Effector memory CD8-positive, alpha-beta T cell (primary cell): Measurements from ENCODE around the gene ABCD3.

ENCODE experiments used
- ATAC-seq: fragments of 150-1000 bp; cut with Tn5 transposase; replicated peaks from 2 replicates; pipeline ENCODE4 v1.10.0; 2021; ENCODE audit warnings: mild to moderate bottlenecking, moderate library complexity
- DNase-seq, 3 experiments: peaks; one replicate each; pipeline ENCODE4 v3.0.0; 2021
- H3K27ac Mint-ChIP-seq, 2 donors: one replicate each; pipeline ENCODE4 v1.8.0; 2022; ENCODE audit warnings: mild to moderate bottlenecking in 2 of 2, mixed read lengths in 2 of 2, moderate library complexity in 2 of 2
- H3K27me3 Mint-ChIP-seq, 2 donors: one replicate each; pipeline ENCODE4 v1.8.0; 2022; ENCODE audit warnings: mixed read lengths in 2 of 2
- H3K36me3 Mint-ChIP-seq: one replicate; pipeline ENCODE4 v1.8.0; 2022; ENCODE audit warnings: mild to moderate bottlenecking, moderate library complexity, mixed read lengths; ENCODE audit not compliant: insufficient read depth
- H3K4me1 Mint-ChIP-seq, 2 donors: one replicate each; pipeline ENCODE4 v1.8.0; 2022; ENCODE audit warnings: low read depth in 2 of 2, mixed read lengths in 2 of 2
- H3K4me3 Mint-ChIP-seq, 2 donors: one replicate each; pipeline ENCODE4 v1.8.0; 2022; ENCODE audit warnings: mild to moderate bottlenecking in 2 of 2, mixed read lengths in 2 of 2, moderate library complexity in 2 of 2
- H3K9me3 Mint-ChIP-seq, 2 donors: one replicate each; pipeline ENCODE4 v1.8.0; 2022; ENCODE audit warnings: mixed read lengths in 2 of 2

ABCD3 gene

GRCh38 chr1:94528826-94529225 is 110.6 kb downstream of the ABCD3 start:
- no peak for DNase-seq
- no peak overlapping the region for H3K27ac Mint-ChIP-seq

GRCh38 chr1:94529416-94529815 is 111.2 kb downstream of the ABCD3 start:
- Mint-ChIP-seq H3K9me3 (no peaks in the 10 kb centered on the region), H3K27me3 (peaks cover 5 to 8% of the 10 kb centered on the region in 2 donors), H3K4me1 (no peaks in the 10 kb centered on the region), H3K36me3 (no peaks in the 10 kb centered on the region), H3K4me3 (no peak overlapping the region), H3K27ac (no peak overlapping the region)
- DNase-seq (no peak), ATAC-seq (no peak)

More at GRCh38 chr1:94528826-94529225, 110.6 kb downstream of the ABCD3 start:
- peaks cover 2 to 7% of the 10 kb centered on the region in 2 donors for H3K27me3 Mint-ChIP-seq
- ATAC-seq = no peak
- H3K4me3 Mint-ChIP-seq = no peak overlapping the region
- H3K36me3 Mint-ChIP-seq = no peaks in the 10 kb centered on the region
- H3K9me3 Mint-ChIP-seq = no peaks in the 10 kb centered on the region
- no peaks in the 10 kb centered on the region for H3K4me1 Mint-ChIP-seq

GRCh38 chr1:94530373-94530878 is 112.2 kb downstream of the ABCD3 start:
- Mint-ChIP-seq H3K4me3 (no peak overlapping the region), H3K4me1 (no peaks in the 10 kb centered on the region), H3K36me3 (no peaks in the 10 kb centered on the region)

GRCh38 chr1:94531664-94532063 is 113.5 kb downstream of the ABCD3 start:
- no peak overlapping the region for H3K4me3 Mint-ChIP-seq
- ATAC-seq (no peak), DNase-seq (no peak)
- no peaks in the 10 kb centered on the region for H3K4me1 Mint-ChIP-seq
- no peaks in the 10 kb centered on the region for H3K9me3 Mint-ChIP-seq
- H3K36me3 Mint-ChIP-seq = no peaks in the 10 kb centered on the region
- H3K27me3 Mint-ChIP-seq = peaks cover 12 to 23% of the 10 kb centered on the region in 2 donors
- no peak overlapping the region for H3K27ac Mint-ChIP-seq

More at GRCh38 chr1:94530373-94530878, 112.2 kb downstream of the ABCD3 start:
- no peak for ATAC-seq
- no peaks in the 10 kb centered on the region for H3K9me3 Mint-ChIP-seq
- H3K27ac Mint-ChIP-seq = no peak overlapping the region
- H3K27me3 Mint-ChIP-seq = peaks cover 11 to 17% of the 10 kb centered on the region in 2 donors
- no peak for DNase-seq

- ATAC-seq (no peak), DNase-seq (no peak)
- Mint-ChIP-seq H3K9me3 (no peaks in the 10 kb centered on the region), H3K27ac (no peak overlapping the region), H3K27me3 (peaks cover 14 to 24% of the 10 kb centered on the region in 2 donors), H3K4me1 (no peaks in the 10 kb centered on the region), H3K36me3 (no peaks in the 10 kb centered on the region), H3K4me3 (no peak overlapping the region)
These were observed 113.9 kb downstream of the ABCD3 start for GRCh38 chr1:94532077-94532476.

GRCh38 chr1:94535095-94535494 is 116.9 kb downstream of the ABCD3 start:
- ATAC-seq (no peak), DNase-seq (no peak)
- H3K27me3 Mint-ChIP-seq = peaks cover 44 to 50% of the 10 kb centered on the region in 2 donors
- no peaks in the 10 kb centered on the region for H3K4me1 Mint-ChIP-seq
- H3K9me3 Mint-ChIP-seq = no peaks in the 10 kb centered on the region
- H3K36me3 Mint-ChIP-seq = peaks cover 3% of the 10 kb centered on the region
- H3K4me3 Mint-ChIP-seq = no peak overlapping the region
- H3K27ac Mint-ChIP-seq = no peak overlapping the region

GRCh38 chr1:94535879-94536278 is 117.7 kb downstream of the ABCD3 start:
- H3K4me1 Mint-ChIP-seq = peaks cover 0 to 1% of the 10 kb centered on the region in 2 donors

GRCh38 chr1:94537254-94537653 is 119.1 kb downstream of the ABCD3 start:
- no peak for ATAC-seq
- Mint-ChIP-seq H3K27me3 (peaks cover 65 to 66% of the 10 kb centered on the region in 2 donors), H3K9me3 (no peaks in the 10 kb centered on the region), H3K36me3 (peaks cover 3% of the 10 kb centered on the region), H3K4me3 (no peak overlapping the region), H3K4me1 (peaks cover 3 to 8% of the 10 kb centered on the region in 2 donors), H3K27ac (no peak overlapping the region)
- no peak for DNase-seq

More at GRCh38 chr1:94535879-94536278, 117.7 kb downstream of the ABCD3 start:
- no peaks in the 10 kb centered on the region for H3K9me3 Mint-ChIP-seq
- no peak overlapping the region for H3K4me3 Mint-ChIP-seq
- no peak overlapping the region for H3K27ac Mint-ChIP-seq
- no peak for DNase-seq
- no peak for ATAC-seq
- H3K27me3 Mint-ChIP-seq = peaks cover 52 to 58% of the 10 kb centered on the region in 2 donors
- H3K36me3 Mint-ChIP-seq = peaks cover 3% of the 10 kb centered on the region

- DNase-seq (no peak), ATAC-seq (no peak)
- peaks cover 10 to 16% of the 10 kb centered on the region in 2 donors for H3K4me1 Mint-ChIP-seq
- no peak overlapping the region for H3K27ac Mint-ChIP-seq
- H3K4me3 Mint-ChIP-seq = no peak overlapping the region
- H3K9me3 Mint-ChIP-seq = no peaks in the 10 kb centered on the region
- peaks cover 3% of the 10 kb centered on the region for H3K36me3 Mint-ChIP-seq
- peaks cover 76 to 77% of the 10 kb centered on the region in 2 donors for H3K27me3 Mint-ChIP-seq
These were observed 120.1 kb downstream of the ABCD3 start for GRCh38 chr1:94538243-94538827.

- no peak overlapping the region for H3K27ac Mint-ChIP-seq
- no peak for DNase-seq
- H3K4me1 Mint-ChIP-seq = peaks cover 10 to 16% of the 10 kb centered on the region in 2 donors
- no peak overlapping the region for H3K4me3 Mint-ChIP-seq
- peaks cover 3% of the 10 kb centered on the region for H3K36me3 Mint-ChIP-seq
- no peak for ATAC-seq
- peaks cover 79 to 86% of the 10 kb centered on the region in 2 donors for H3K27me3 Mint-ChIP-seq
- H3K9me3 Mint-ChIP-seq = no peaks in the 10 kb centered on the region
These were observed 121.3 kb downstream of the ABCD3 start for GRCh38 chr1:94539496-94539895.

GRCh38 chr1:94540440-94541245 is 122.5 kb downstream of the ABCD3 start:
- Mint-ChIP-seq H3K4me1 (peaks cover 10 to 16% of the 10 kb centered on the region in 2 donors), H3K9me3 (no peaks in the 10 kb centered on the region), H3K27me3 (peaks cover 76 to 82% of the 10 kb centered on the region in 2 donors), H3K4me3 (peak overlapping the region; percentile 56 to 83), H3K27ac (no peak overlapping the region), H3K36me3 (peaks cover 3% of the 10 kb centered on the region)
- no peak for ATAC-seq
- no peak for DNase-seq

GRCh38 chr1:94541246-94542087 is 123.3 kb downstream of the ABCD3 start, which contains the start of gene F3:
TSS of gene F3 (minus strand) at chr1:94541759. CDS start at chr1:94541636, 123 bp downstream.
- Mint-ChIP-seq H3K4me3 (peak within 1 kb of the TSS; percentile 66 to 83), H3K27me3 (peaks cover 78 to 89% of the 10 kb centered on the region in 2 donors), H3K36me3 (peaks cover 3% of the 10 kb centered on the region), H3K9me3 (no peaks in the 10 kb centered on the region), H3K4me1 (peaks cover 10 to 16% of the 10 kb centered on the region in 2 donors), H3K27ac (no peak within 1 kb of the TSS)
- peak; percentile 90 for ATAC-seq
- DNase-seq = peak in 2 of 3 experiments; percentile 49 to 52
